ENCODE data around the gene SEZ6. TPM values are rescaled to one million over a fixed set of nuclear protein-coding genes. Genes with fewer than 3 reads are reported as not detected.

SEZ6 gene
- total RNA-seq, 1 donor from 2014 or later = not detected

GRCh38 chr17:28918295-28918694 is 87.5 kb downstream of the SEZ6 start:
- Mint-ChIP-seq H3K36me3 (peaks cover 57% of the 10 kb centered on the region), H3K9me3 (no peaks in the 10 kb centered on the region), H3K4me1 (no peaks in the 10 kb centered on the region), H3K27ac (no peak overlapping the region), H3K27me3 (ENCODE audit: low read depth) (no peaks in the 10 kb centered on the region), H3K4me3 (no peak overlapping the region)
- DNase-seq (ENCODE audit: low spot score in 2 of 2, unreplicated experiment in 2 of 2) = no peak
- TF ChIP-seq, protein P1, sequence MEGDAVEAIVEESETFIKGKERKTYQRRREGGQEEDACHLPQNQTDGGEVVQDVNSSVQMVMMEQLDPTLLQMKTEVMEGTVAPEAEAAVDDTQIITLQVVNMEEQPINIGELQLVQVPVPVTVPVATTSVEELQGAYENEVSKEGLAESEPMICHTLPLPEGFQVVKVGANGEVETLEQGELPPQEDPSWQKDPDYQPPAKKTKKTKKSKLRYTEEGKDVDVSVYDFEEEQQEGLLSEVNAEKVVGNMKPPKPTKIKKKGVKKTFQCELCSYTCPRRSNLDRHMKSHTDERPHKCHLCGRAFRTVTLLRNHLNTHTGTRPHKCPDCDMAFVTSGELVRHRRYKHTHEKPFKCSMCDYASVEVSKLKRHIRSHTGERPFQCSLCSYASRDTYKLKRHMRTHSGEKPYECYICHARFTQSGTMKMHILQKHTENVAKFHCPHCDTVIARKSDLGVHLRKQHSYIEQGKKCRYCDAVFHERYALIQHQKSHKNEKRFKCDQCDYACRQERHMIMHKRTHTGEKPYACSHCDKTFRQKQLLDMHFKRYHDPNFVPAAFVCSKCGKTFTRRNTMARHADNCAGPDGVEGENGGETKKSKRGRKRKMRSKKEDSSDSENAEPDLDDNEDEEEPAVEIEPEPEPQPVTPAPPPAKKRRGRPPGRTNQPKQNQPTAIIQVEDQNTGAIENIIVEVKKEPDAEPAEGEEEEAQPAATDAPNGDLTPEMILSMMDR (IDR thresholded peaks at IDR 0.05; ENCODE audit: unreplicated experiment) = no peak

- Mint-ChIP-seq H3K4me1 (no peaks in the 10 kb centered on the region), H3K36me3 (peaks cover 60% of the 10 kb centered on the region), H3K9me3 (no peaks in the 10 kb centered on the region), H3K4me3 (no peak overlapping the region), H3K27me3 (ENCODE audit: low read depth) (no peaks in the 10 kb centered on the region), H3K27ac (no peak overlapping the region)
- TF ChIP-seq, protein P1 (IDR thresholded peaks at IDR 0.05; ENCODE audit: unreplicated experiment) = no peak
- no peak for DNase-seq (ENCODE audit: low spot score in 2 of 2, unreplicated experiment in 2 of 2)
Measured at GRCh38 chr17:28917465-28917864, 88.4 kb downstream of the SEZ6 start.

- TF ChIP-seq, protein P1 (IDR thresholded peaks at IDR 0.05; ENCODE audit: unreplicated experiment) = no peak
- H3K4me1 Mint-ChIP-seq = no peaks in the 10 kb centered on the region
- H3K27ac Mint-ChIP-seq = no peak overlapping the region
- no peak overlapping the region for H3K4me3 Mint-ChIP-seq
- no peak for DNase-seq (ENCODE audit: low spot score in 2 of 2, unreplicated experiment in 2 of 2)
- H3K36me3 Mint-ChIP-seq = peaks cover 62% of the 10 kb centered on the region
- no peaks in the 10 kb centered on the region for H3K9me3 Mint-ChIP-seq
- H3K27me3 Mint-ChIP-seq (ENCODE audit: low read depth) = no peaks in the 10 kb centered on the region
Measured at GRCh38 chr17:28917029-28917428, 88.8 kb downstream of the SEZ6 start.

- Mint-ChIP-seq H3K27ac (no peak overlapping the region), H3K36me3 (peaks cover 58% of the 10 kb centered on the region)
Measured at GRCh38 chr17:28916302-28916934, 89.4 kb downstream of the SEZ6 start.

DNA sequence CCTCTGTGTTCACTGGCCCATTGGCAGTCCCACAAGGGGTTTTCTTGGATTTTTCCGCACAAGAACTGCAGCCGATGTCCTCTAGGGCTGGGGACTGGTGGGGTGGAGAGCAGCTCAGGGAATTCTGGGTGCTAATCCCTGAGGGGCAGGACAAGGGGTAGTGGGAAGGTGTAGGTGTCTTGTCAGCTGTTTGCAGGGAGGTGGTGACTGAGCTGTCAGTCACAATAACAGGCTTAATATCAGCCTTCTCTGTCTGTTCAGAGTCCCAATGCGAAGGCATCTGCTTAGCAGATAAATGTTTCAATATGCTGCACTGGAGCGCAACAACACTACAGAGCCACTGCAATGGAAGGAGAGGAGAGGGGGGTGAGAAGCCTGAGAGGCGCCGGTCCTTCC is 92.9 kb downstream of the SEZ6 start:
- Mint-ChIP-seq H3K9me3 (no peaks in the 10 kb centered on the region), H3K27me3 (ENCODE audit: low read depth) (no peaks in the 10 kb centered on the region), H3K4me3 (no peak overlapping the region), H3K27ac (no peak overlapping the region), H3K4me1 (no peaks in the 10 kb centered on the region), H3K36me3 (peaks cover 53% of the 10 kb centered on the region)
- TF ChIP-seq, protein P1 (IDR thresholded peaks at IDR 0.05; ENCODE audit: unreplicated experiment) = no peak
- DNase-seq (ENCODE audit: low spot score in 2 of 2, unreplicated experiment in 2 of 2) = no peak

More at GRCh38 chr17:28916302-28916934, 89.4 kb downstream of the SEZ6 start:
- Mint-ChIP-seq H3K4me1 (no peaks in the 10 kb centered on the region), H3K9me3 (no peaks in the 10 kb centered on the region), H3K4me3 (no peak overlapping the region), H3K27me3 (ENCODE audit: low read depth) (no peaks in the 10 kb centered on the region)
- TF ChIP-seq, protein P1 (IDR thresholded peaks at IDR 0.05; ENCODE audit: unreplicated experiment) = peak; percentile 64
- DNase-seq (ENCODE audit: low spot score in 2 of 2, unreplicated experiment in 2 of 2) = no peak
